Neural cell (in vitro differentiated cells): ENCODE data around the gene ADSS1.

Experiments
- CTCF ChIP-seq: fragments of 450-650 bp; IDR thresholded peaks from 2 replicates; pipeline ENCODE4 v1.5.1; 2014; ENCODE audit warnings: antibody characterized with exemption, mild to moderate bottlenecking, moderate library complexity; ENCODE audit not compliant: poor library complexity, severe bottlenecking
- EP300 ChIP-seq: fragments of 450-650 bp; conservative IDR thresholded peaks from 2 replicates; pipeline ENCODE4 v1.6.1; 2014; ENCODE audit warnings: antibody characterized with exemption, mild to moderate bottlenecking, moderate library complexity; ENCODE audit not compliant: poor library complexity, severe bottlenecking
- MXI1 ChIP-seq: fragments of 450-650 bp; conservative IDR thresholded peaks from 2 replicates; pipeline ENCODE4 v1.6.1; 2014; ENCODE audit warnings: antibody characterized with exemption, mild to moderate bottlenecking; ENCODE audit not compliant: poor library complexity, severe bottlenecking
- POLR2AphosphoS5 ChIP-seq: IDR thresholded peaks from 2 replicates; pipeline ENCODE4 v1.6.1; 2012
- TAF1 ChIP-seq: IDR thresholded peaks from 2 replicates; pipeline ENCODE4 v1.6.1; 2012; ENCODE audit warnings: low read depth

- TF ChIP-seq CTCF, result no peak
- TF ChIP-seq MXI1, result no peak
- no peak for TF ChIP-seq POLR2AphosphoS5
- TF ChIP-seq EP300, result no peak
- no peak for TF ChIP-seq TAF1
Observed at GRCh38 chr14:104689881-104690711, 33.9 kb upstream of the ADSS1 start.
